CD14-positive monocyte (primary cell): Measurements from ENCODE around the gene ZNF300. TPM values are rescaled to one million over a fixed set of nuclear protein-coding genes. Genes with fewer than 3 reads are reported as not detected.

Experiments
- DNase-seq, 3 donors: peaks; one replicate each; pipeline ENCODE4 v3.0.0-alpha.2; 2011 to 2022
- H2AFZ ChIP-seq: 2 replicates; pipeline ENCODE4 v1.6.0; 2012; ENCODE audit warnings: mild to moderate bottlenecking, low read depth, low read length, inconsistent platforms; ENCODE audit not compliant: insufficient read depth, poor library complexity, severe bottlenecking
- H3K27ac ChIP-seq, 2 donors: 1 replicate in 1 of 2; 2 replicates in 1 of 2; pipeline ENCODE4 v1.5.1; 2012 to 2013; ENCODE audit warnings: low read length in 2 of 2, control low read depth in 1 of 2, inconsistent platforms in 1 of 2, low read depth in 1 of 2, mild to moderate bottlenecking in 1 of 2
- H3K27me3 ChIP-seq, 2 donors: one replicate each; pipeline versions ENCODE4 v1.6.0 to v1.6.1; 2011 to 2013; ENCODE audit warnings: low read length in 2 of 2; ENCODE audit not compliant: control insufficient read depth in 2 of 2, insufficient read depth in 2 of 2
- H3K36me3 ChIP-seq, 2 donors: replicated peaks in 1 of 2; 1 replicate in 1 of 2; 2 replicates in 1 of 2; pipeline versions ENCODE4 v1.5.1 to v1.6.1; 2012 to 2013; ENCODE audit warnings: low read length in 2 of 2, control low read depth in 1 of 2, inconsistent platforms in 1 of 2, mild to moderate bottlenecking in 1 of 2; ENCODE audit not compliant: insufficient read depth in 2 of 2, control insufficient read depth in 1 of 2
- H3K4me1 ChIP-seq, 2 donors: 1 replicate in 1 of 2; 2 replicates in 1 of 2; pipeline versions ENCODE4 v1.5.1 to v1.6.1; 2012 to 2013; ENCODE audit warnings: low read length in 2 of 2, control low read depth in 1 of 2, inconsistent platforms in 1 of 2, mild to moderate bottlenecking in 1 of 2, moderate library complexity in 1 of 2; ENCODE audit not compliant: insufficient read depth in 2 of 2, control insufficient read depth in 1 of 2
- H3K4me2 ChIP-seq: replicated peaks from 2 replicates; pipeline ENCODE3; 2012; ENCODE audit warnings: low read length, moderate library complexity, mild to moderate bottlenecking; ENCODE audit not compliant: poor library complexity, severe bottlenecking; ENCODE audit errors: extremely low read depth
- H3K4me3 ChIP-seq, 3 experiments: fragments of 200-600 bp in 1 of 3; sonication (generic) in 1 of 3; replicated peaks in 1 of 3; 1 replicate in 2 of 3; 2 replicates in 1 of 3; pipeline ENCODE4 v1.5.1; 2011 to 2013; ENCODE audit warnings: low read length in 3 of 3, mild to moderate bottlenecking in 3 of 3, control low read depth in 2 of 3, low read depth in 2 of 3, inconsistent platforms in 1 of 3, moderate library complexity in 1 of 3
- H3K79me2 ChIP-seq: 2 replicates; pipeline ENCODE4 v1.6.0; 2012; ENCODE audit warnings: mild to moderate bottlenecking, control low read depth, inconsistent platforms, low read length, moderate library complexity; ENCODE audit not compliant: insufficient read depth
- H3K9ac ChIP-seq: 2 replicates; pipeline ENCODE4 v1.6.0; 2017; ENCODE audit warnings: low read length, mild to moderate bottlenecking; ENCODE audit not compliant: insufficient read depth, poor library complexity, severe bottlenecking
- H3K9me3 ChIP-seq, 2 donors: replicated peaks in 1 of 2; 1 replicate in 1 of 2; 2 replicates in 1 of 2; pipeline versions ENCODE4 v1.5.1 to v1.6.1; 2012 to 2013; ENCODE audit warnings: low read length in 2 of 2, control low read depth in 1 of 2; ENCODE audit not compliant: control insufficient read depth in 1 of 2, insufficient read depth in 1 of 2
- H4K20me1 ChIP-seq: 2 replicates; pipeline ENCODE4 v1.6.0; 2012; ENCODE audit warnings: mild to moderate bottlenecking, low read length, control low read depth, moderate library complexity; ENCODE audit not compliant: insufficient read depth
- H3K27ac Mint-ChIP-seq, 7 donors: one replicate each; pipeline ENCODE4 v1.8.0; 2020; ENCODE audit warnings: mild to moderate bottlenecking in 7 of 7, mixed read lengths in 7 of 7, moderate library complexity in 6 of 7, inconsistent platforms in 2 of 7
- H3K27me3 Mint-ChIP-seq, 3 donors: one replicate each; pipeline ENCODE4 v1.8.0; 2021 to 2022; ENCODE audit warnings: low read depth in 3 of 3, mild to moderate bottlenecking in 3 of 3, mixed read lengths in 3 of 3, moderate library complexity in 3 of 3, inconsistent platforms in 1 of 3
- H3K36me3 Mint-ChIP-seq, 2 donors: one replicate each; pipeline ENCODE4 v1.8.0; 2020; ENCODE audit warnings: mixed read lengths in 2 of 2, inconsistent platforms in 1 of 2, mild to moderate bottlenecking in 1 of 2
- H3K4me1 Mint-ChIP-seq: one replicate; pipeline ENCODE4 v1.8.0; 2020; ENCODE audit warnings: mild to moderate bottlenecking, mixed read lengths
- H3K4me3 Mint-ChIP-seq, 2 donors: one replicate each; pipeline ENCODE4 v1.8.0; 2020; ENCODE audit warnings: mild to moderate bottlenecking in 2 of 2, mixed read lengths in 2 of 2, moderate library complexity in 1 of 2
- H3K9me3 Mint-ChIP-seq, 7 donors: one replicate each; pipeline ENCODE4 v1.8.0; 2020 to 2022; ENCODE audit warnings: mixed read lengths in 7 of 7, mild to moderate bottlenecking in 6 of 7, moderate library complexity in 6 of 7, inconsistent platforms in 2 of 7
- CTCF ChIP-seq: fragments of 200-600 bp; IDR thresholded peaks from one replicate; pipeline ENCODE4 v1.8.0; 2022; ENCODE audit warnings: antibody characterized with exemption, mild to moderate bottlenecking
- WGBS: methylation state at CpG from one replicate; pipeline ENCODE4 v1.1.5; 2013; ENCODE audit warnings: missing lambda C conversion rate; ENCODE audit not compliant: insufficient coverage; 5-methylcytosine and 5-hydroxymethylcytosine counted together
- intact Hi-C, 2 donors: fragments of 100-400 bp; cut with micrococcal nuclease; formaldehyde crosslinking; loops; one replicate each; pipeline versions ENCODE4 v1.15.0 to v1.15.1; 2023
- polyA plus RNA-seq, 3 donors: library from polyadenylated mRNA; depleted of rRNA in 1 of 3; unstranded in 2 of 3; stranded (reverse) in 1 of 3; fragments of 300-500 nt in 2 of 3; fragments of >200 nt in 1 of 3; fragmentation: Illumina TruSeq in 2 of 3; gene quantifications; 1 replicate in 2 of 3; 2 replicates in 1 of 3; pipeline ENCODE4 v1.2.3, GENCODE V29; 2012 to 2021

Gene ZNF300
- polyA plus RNA-seq, 3 donors, result 0.26 to 1.1 (median 0.52) TPM

GRCh38 chr5:150946351-150946905 is 41.6 kb upstream of the ZNF300 start:
- Histone ChIP-seq H3K9ac (no peak overlapping the region), H4K20me1 (no peaks in the 10 kb centered on the region), H3K4me1 (no peaks in the 10 kb centered on the region), H3K9me3 (peaks cover 33 to 86% of the 10 kb centered on the region in 2 donors), H3K79me2 (no peaks in the 10 kb centered on the region), H3K4me3 (peak overlapping the region in 1 of 3 experiments; percentile 49), H3K36me3 (no peaks in the 10 kb centered on the region), H3K4me2 (no peak overlapping the region), H2AFZ (peak overlapping the region; percentile 44), H3K27me3 (peaks cover 0 to 7% of the 10 kb centered on the region in 2 donors), H3K27ac (no peak overlapping the region)
- TF ChIP-seq CTCF, result no peak
- intact Hi-C loops, result no loop called here
- Mint-ChIP-seq H3K4me1 (peaks cover 2% of the 10 kb centered on the region), H3K9me3 (peaks cover 36 to 76% (median 69%) of the 10 kb centered on the region in 7 donors), H3K36me3 (peaks cover 0 to 3% of the 10 kb centered on the region in 2 donors), H3K4me3 (peak overlapping the region; percentile 56 to 58), H3K27ac (peak overlapping the region in 1 of 7 donors; percentile 61), H3K27me3 (peaks cover 3 to 4% (median 3%) of the 10 kb centered on the region in 3 donors)
- DNase-seq, result peak in 1 of 3 donors; percentile 4
- 22% methylated on average over 34 of the region's 34 CpGs for WGBS

DNA sequence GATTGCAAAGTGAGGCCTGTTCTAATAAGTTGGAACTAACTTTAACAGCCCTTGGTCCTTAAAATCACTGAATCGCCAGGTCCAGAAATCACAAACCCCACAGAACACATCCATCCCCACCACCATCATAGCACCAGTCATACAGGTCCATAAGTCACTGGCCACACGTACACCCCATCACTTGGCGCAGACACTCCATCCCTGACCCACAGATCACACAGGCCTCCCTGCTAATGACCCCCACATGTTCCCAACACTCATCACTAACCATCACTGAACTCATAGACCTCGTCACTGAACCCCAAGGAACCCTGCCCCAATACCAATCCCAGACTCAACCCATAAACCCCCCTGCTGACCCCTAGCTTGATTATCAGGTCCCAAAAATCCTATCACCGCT is 41.2 kb upstream of the ZNF300 start:
- no peak for DNase-seq
- Histone ChIP-seq H3K36me3 (no peaks in the 10 kb centered on the region), H3K79me2 (no peaks in the 10 kb centered on the region), H2AFZ (peak overlapping the region; percentile 44), H3K9me3 (peaks cover 33 to 86% of the 10 kb centered on the region in 2 donors), H3K4me3 (peak overlapping the region in 1 of 3 experiments; percentile 49), H3K4me1 (no peaks in the 10 kb centered on the region), H3K4me2 (no peak overlapping the region), H4K20me1 (no peaks in the 10 kb centered on the region), H3K27ac (no peak overlapping the region), H3K9ac (no peak overlapping the region), H3K27me3 (peaks cover 0 to 7% of the 10 kb centered on the region in 2 donors)
- peak overlapping the region in 1 of 7 donors; percentile 21 for H3K27ac Mint-ChIP-seq
- peaks cover 2% of the 10 kb centered on the region for H3K4me1 Mint-ChIP-seq
- H3K9me3 Mint-ChIP-seq, result peaks cover 38 to 76% (median 69%) of the 10 kb centered on the region in 7 donors
- H3K4me3 Mint-ChIP-seq, result peak overlapping the region; percentile 56 to 58
- intact Hi-C loops, result no loop called here
- H3K36me3 Mint-ChIP-seq, result peaks cover 0 to 3% of the 10 kb centered on the region in 2 donors
- 70% methylated on average over 5 of the region's 5 CpGs for WGBS
- no peak for TF ChIP-seq CTCF
- H3K27me3 Mint-ChIP-seq, result peaks cover 3 to 4% (median 3%) of the 10 kb centered on the region in 3 donors
